ENCODE results near the gene TREML2. TPM values are rescaled to one million over a fixed set of nuclear protein-coding genes. Genes with fewer than 3 reads are reported as not detected.

TREML2 gene
- polyA plus RNA-seq, 1 donor from 2014 or later, result 12.4 TPM

DNA sequence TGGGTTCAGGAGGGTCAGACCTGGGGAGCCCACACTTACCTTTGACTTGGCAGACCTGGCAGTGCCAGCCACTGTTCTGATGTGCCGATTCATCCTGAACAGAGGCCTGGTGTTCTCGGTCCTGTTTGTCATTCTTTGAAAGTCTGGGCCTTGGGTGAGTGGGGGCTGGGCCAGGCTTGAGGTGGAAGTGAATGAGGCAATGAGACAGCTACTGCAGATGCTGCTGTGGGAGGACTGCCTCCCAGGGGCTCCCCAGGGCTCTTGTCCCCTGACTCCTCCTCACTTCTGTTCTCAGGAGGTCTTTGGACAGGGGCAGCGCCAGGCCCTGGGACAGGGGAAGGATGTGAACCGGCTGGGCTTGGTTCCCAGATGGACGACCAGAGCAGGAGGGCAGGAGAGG, 21.6 kb upstream of the TREML2 start:
- Mint-ChIP-seq H3K4me1 (no peaks in the 10 kb centered on the region), H3K27ac (no peak overlapping the region), H3K27me3 (no peaks in the 10 kb centered on the region), H3K36me3 (peaks cover 4% of the 10 kb centered on the region), H3K4me3 (no peak overlapping the region), H3K9me3 (peaks cover 0 to 6% (median 2%) of the 10 kb centered on the region in 3 donors)

DNA sequence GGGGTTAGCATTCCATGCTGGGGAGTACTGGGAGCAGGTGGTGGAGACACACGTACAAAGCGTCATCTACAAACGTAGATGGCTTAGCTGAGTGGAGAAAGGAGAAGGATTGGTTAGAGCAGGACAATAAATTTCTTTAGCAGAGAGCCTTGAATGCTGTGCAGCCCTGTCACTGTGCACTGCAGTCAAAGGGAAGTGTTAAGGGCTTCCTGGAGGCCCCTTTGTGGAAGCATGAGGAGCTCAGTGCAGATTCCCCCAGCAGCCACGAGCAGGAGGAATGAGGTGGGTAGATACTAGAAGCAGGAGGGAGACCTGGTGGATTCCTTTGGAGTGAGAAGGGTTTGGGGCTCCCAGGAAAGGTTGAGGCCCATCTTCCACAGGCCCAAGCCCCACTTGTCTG, 21.1 kb upstream of the TREML2 start:
- no peak overlapping the region for H3K27ac Mint-ChIP-seq
- peaks cover 4% of the 10 kb centered on the region for H3K36me3 Mint-ChIP-seq
- H3K9me3 Mint-ChIP-seq, result peaks cover 0 to 6% (median 2%) of the 10 kb centered on the region in 3 donors
- no peaks in the 10 kb centered on the region for H3K4me1 Mint-ChIP-seq
- H3K27me3 Mint-ChIP-seq, result no peaks in the 10 kb centered on the region
- H3K4me3 Mint-ChIP-seq, result no peak overlapping the region

DNA sequence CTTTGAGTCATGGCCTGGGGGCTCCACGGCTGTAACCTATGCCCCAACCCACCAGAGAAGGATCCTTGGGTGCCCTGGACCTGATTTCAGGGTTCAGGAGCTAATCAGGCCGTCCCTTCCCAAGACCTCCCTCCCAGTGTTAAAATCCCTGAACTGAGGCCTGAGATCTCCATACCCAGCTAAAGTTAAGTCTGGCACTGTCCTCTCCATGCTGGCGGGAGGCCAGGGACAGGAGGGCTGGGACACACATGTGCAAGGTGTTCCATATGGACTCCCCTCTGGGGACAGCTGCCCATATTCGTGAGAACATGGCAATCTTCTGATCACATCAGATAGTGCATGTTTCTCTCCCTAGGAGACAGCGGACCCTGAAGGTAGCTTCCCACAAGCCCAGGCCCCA, 15.7 kb upstream of the TREML2 start:
- H3K4me1 Mint-ChIP-seq, result peaks cover 0 to 2% (median 0%) of the 10 kb centered on the region in 3 donors
- H3K27ac Mint-ChIP-seq, result no peak overlapping the region
- H3K36me3 Mint-ChIP-seq, result peaks cover 2% of the 10 kb centered on the region
- peaks cover 2% of the 10 kb centered on the region for H3K27me3 Mint-ChIP-seq
- peaks cover 2 to 17% (median 8%) of the 10 kb centered on the region in 3 donors for H3K9me3 Mint-ChIP-seq
- no peak overlapping the region for H3K4me3 Mint-ChIP-seq

DNA sequence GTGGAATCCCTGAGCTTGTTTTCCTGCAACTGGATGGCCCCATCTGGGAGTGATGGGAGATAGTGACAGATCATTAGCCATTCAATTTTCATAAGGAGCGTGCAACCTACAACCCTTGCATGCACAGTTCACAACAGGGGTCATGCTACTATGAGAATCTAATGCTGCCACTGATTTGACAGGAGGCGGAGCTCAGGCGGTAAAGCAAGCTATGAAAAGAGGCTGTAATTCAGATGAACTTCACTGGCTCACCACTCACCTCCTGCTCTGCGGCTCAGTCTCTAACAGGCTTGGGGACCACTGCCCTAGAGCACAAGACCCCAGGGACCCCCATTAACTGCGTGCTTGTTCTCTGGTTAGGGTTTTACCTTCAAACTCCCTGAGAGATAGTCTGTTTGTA, 14.8 kb upstream of the TREML2 start:
- peaks cover 0 to 2% (median 2%) of the 10 kb centered on the region in 3 donors for H3K4me1 Mint-ChIP-seq
- no peak overlapping the region for H3K27ac Mint-ChIP-seq
- peaks cover 2 to 15% (median 8%) of the 10 kb centered on the region in 3 donors for H3K9me3 Mint-ChIP-seq
- peaks cover 2% of the 10 kb centered on the region for H3K27me3 Mint-ChIP-seq
- peaks cover 2% of the 10 kb centered on the region for H3K36me3 Mint-ChIP-seq
- no peak overlapping the region for H3K4me3 Mint-ChIP-seq

DNA sequence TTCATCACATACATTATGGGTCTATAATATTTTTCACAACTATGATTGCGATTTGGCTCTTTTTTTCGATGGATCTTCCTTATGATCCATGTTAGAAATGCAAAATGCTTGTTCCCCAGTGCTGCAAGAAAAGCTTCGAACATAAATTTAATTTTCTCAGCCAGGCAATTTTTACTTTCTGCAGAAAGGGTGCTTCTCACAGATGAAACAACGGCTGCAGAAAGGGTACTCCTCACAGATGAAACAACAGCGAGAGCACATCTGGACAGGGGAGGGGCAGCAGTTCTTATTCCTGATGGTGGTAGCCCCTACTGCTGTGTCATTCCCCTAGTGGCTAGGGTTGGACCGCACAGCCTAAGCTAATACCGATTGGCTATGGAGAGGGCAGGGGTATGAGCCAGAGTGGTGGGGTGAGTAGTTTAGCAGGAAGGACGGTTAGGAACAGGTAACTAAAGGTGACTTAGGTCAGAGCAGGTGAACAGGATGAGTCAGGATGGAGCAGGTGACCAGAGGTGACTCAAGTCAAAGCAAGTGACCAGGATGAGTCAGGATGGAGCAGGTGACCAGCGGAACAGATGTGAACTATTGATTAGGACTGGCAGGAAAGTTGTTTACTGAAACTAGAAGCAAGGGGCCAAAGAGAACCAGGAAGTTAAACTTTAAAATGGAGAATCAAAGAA, 13.8 kb upstream of the TREML2 start:
- Mint-ChIP-seq H3K36me3 (peaks cover 2% of the 10 kb centered on the region), H3K27me3 (peaks cover 2% of the 10 kb centered on the region), H3K4me1 (peaks cover 4 to 11% (median 6%) of the 10 kb centered on the region in 3 donors), H3K4me3 (peak overlapping the region in 1 of 4 donors; percentile 30), H3K9me3 (peaks cover 2 to 12% (median 8%) of the 10 kb centered on the region in 3 donors), H3K27ac (no peak overlapping the region)

DNA sequence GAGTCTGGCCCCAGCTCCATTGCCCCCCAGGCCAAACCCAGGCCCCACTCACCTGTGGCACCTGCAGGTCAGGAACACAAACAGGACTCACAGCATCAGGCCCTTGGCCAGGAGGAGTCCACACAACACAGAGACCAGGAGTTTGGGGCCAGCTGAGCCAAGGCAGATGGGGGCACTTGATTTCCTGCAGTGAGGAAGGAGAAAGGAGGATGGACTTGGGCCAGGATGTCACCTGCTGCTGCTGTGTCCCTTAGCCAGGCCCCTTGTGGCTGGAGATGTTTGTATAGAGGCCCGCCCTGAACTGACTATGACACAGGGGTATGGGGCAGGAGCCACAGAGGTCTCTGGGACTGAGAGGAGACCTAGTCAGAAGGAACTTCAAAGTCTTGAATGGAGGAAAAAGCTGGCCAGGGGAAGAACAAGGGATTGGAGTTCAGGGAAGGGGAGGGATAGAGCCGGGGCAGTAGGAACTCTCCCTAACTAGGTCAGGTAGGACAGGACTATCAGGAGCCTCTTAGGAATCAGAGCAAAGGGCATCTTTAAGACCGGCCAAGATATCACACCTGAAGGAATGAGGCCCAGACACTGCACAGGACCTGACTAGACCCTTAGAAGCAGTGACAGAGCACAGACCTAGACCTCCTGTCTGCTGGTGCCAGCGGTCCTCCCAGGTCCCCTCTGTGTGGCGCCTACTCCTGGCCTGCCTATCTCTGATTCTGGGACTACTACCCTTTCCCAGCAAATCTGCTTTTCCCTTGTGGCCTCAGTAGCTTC, 8.8 kb upstream of the TREML2 start:
- peaks cover 3 to 14% (median 6%) of the 10 kb centered on the region in 3 donors for H3K9me3 Mint-ChIP-seq
- H3K27ac Mint-ChIP-seq, result peak overlapping the region in 2 of 3 donors; percentile 16 to 65
- peaks cover 13 to 27% (median 23%) of the 10 kb centered on the region in 3 donors for H3K4me1 Mint-ChIP-seq
- H3K27me3 Mint-ChIP-seq, result peaks cover 2% of the 10 kb centered on the region
- peak overlapping the region in 2 of 4 donors; percentile 34 to 66 for H3K4me3 Mint-ChIP-seq
- peaks cover 3% of the 10 kb centered on the region for H3K36me3 Mint-ChIP-seq

DNA sequence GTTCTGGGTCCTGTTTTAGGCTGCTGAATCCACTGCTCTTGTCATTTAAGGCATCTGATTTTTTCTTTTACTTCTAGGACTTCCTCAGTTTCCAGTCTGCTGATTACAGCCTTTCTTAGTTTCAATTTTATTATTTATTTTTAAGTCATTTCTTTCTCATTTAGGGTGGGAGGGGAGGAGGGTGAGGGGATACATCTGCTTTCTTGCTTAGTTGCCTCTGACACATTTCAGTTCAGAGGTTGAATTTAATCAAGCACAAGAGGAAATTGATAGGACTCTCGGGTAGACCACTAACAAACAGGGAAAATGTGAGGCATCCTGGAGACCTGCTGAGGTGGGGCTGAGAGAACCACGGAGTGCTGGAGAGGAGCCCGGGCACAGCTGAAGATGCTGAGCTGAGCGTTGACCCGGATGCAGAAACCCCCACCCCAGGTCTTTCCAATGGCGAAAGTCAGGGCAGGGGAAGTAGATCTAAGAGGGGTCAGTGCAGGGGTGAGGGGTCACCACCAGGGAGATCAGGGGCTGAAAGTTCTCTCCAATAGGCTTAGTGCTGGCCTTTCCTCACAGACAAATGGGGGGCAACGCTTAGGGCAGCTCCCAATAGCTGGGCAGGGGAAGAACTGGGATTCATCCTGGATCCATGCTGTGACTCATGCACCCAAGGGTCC, 7.6 kb upstream of the TREML2 start:
- Mint-ChIP-seq H3K4me1 (peaks cover 13 to 32% (median 23%) of the 10 kb centered on the region in 3 donors), H3K4me3 (peak overlapping the region in 3 of 4 donors; percentile 29 to 81 (median 50)), H3K27ac (peak overlapping the region; percentile 16 to 65 (median 65)), H3K36me3 (peaks cover 1% of the 10 kb centered on the region), H3K27me3 (no peaks in the 10 kb centered on the region), H3K9me3 (peaks cover 2 to 6% (median 4%) of the 10 kb centered on the region in 3 donors)

DNA sequence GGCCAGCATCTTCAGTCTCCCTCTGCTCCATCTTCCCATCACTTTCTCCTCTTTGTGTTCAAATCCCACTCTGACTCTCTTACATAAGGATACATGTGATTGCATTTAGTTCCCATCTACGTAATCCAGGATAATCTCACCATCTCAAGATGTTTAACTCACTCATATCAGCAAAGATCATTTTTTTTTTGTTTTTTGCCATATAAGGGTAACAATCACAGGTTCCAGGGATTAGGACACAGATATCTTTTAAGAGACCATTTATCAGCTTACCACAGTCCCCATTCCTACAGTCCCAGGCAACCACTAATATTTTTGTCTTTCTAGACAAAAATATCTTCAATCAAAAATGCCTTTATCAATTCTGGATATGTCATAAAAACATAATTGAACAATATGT, 3.2 kb upstream of the TREML2 start:
- Mint-ChIP-seq H3K27me3 (no peaks in the 10 kb centered on the region), H3K9me3 (peaks cover 2 to 6% (median 4%) of the 10 kb centered on the region in 3 donors), H3K36me3 (peaks cover 1% of the 10 kb centered on the region), H3K27ac (peak overlapping the region in 1 of 3 donors; percentile 69), H3K4me3 (no peak overlapping the region), H3K4me1 (peaks cover 35 to 47% (median 46%) of the 10 kb centered on the region in 3 donors)

DNA sequence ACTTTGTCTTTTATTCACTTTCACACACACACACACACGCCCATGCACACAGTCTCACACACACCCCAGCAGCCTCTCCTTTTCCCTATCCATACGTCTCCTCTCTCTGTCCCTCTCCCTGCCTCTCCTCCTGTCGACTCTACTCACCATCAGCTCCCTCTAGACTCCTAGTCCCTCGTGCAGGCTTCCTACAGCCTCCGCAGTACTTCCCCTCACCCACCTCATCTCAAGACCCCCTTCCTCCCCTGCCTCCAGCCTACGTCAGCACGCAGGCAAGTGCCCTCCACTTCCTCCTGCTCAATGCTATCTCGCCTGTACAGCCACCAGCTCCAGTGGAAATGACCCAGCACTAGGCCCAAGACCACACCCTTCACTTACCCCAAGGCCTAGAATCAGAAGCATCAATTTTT, 820 bp upstream of the TREML2 start:
- Mint-ChIP-seq H3K4me1 (peaks cover 35 to 51% (median 40%) of the 10 kb centered on the region in 3 donors), H3K27ac (peak overlapping the region; percentile 90 to 96 (median 93)), H3K9me3 (peaks cover 0 to 4% (median 0%) of the 10 kb centered on the region in 3 donors), H3K4me3 (peak overlapping the region; percentile 81 to 90 (median 85)), H3K27me3 (peaks cover 2% of the 10 kb centered on the region), H3K36me3 (peaks cover 9% of the 10 kb centered on the region)

DNA sequence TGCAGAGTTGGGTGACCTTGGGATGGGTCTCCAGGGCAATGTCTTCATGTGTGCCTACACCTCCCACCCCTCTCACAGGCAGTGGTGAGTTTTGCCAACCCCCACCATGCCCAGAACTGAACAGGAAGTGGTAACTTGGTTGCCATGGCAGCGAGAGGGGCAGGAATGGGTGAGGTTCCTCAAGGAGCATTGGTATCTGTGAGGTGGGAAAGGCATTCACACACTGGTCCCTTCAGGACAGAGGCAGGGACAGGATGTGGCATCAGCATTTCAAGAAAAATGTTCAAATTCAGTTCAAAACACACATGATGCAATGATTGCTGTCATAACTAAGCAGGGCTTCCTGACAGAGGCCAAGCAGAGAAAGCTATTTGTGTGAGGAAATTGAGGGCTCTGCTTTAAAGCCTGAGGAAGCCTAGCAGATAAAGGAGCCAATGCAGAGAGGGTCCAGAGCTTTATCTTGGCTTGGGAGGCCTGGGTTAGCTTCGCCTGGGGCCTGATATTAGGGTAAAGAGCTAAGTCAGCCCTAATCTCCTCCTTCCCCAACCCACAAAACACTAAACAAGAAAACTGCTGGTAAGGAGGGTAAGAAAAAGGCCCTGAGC, 551 bp downstream of the TREML2 start:
- peak overlapping the region; percentile 90 to 96 (median 93) for H3K27ac Mint-ChIP-seq
- H3K4me3 Mint-ChIP-seq, result peak overlapping the region; percentile 81 to 90 (median 85)
- peaks cover 0 to 4% (median 0%) of the 10 kb centered on the region in 3 donors for H3K9me3 Mint-ChIP-seq
- H3K27me3 Mint-ChIP-seq, result peaks cover 3% of the 10 kb centered on the region
- H3K36me3 Mint-ChIP-seq, result peaks cover 10% of the 10 kb centered on the region
- H3K4me1 Mint-ChIP-seq, result peaks cover 36 to 54% (median 46%) of the 10 kb centered on the region in 3 donors

DNA sequence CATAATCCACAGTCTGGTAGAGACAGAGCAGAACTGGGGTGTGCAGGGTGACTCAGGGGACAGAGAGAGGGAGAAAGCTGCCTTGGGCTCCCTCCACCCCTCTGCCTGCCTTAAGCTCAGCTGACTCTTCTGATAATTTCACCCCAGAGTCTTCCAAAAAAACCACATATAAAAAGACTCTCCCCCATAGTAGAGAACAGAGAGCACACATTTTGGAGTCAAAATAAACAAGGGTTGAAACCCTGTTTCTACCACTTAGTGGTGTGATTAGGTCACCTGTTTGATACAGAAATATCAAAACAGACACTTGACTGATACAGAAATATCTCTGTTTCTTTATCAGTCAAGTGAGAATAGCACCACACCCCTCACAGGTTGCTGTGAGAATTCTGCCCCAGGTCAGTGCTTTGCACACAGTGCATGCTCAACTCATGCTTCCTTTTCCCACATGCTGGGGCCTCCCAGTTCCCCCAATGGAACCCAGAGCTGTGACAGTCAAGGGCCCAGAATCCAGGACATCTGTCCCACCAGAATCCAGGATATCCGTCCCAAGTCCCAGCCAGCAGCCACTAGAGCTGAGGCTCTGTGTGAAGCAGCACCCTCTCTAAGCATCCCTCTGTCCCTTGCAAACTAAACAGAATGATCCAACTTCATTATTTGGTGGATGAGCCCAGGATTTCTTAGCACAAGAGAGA, 1.2 kb downstream of the TREML2 start:
- Mint-ChIP-seq H3K4me1 (peaks cover 39 to 60% (median 49%) of the 10 kb centered on the region in 3 donors), H3K27me3 (peaks cover 4% of the 10 kb centered on the region), H3K36me3 (peaks cover 10% of the 10 kb centered on the region), H3K27ac (peak overlapping the region; percentile 90 to 96 (median 93)), H3K9me3 (peaks cover 0 to 1% (median 0%) of the 10 kb centered on the region in 3 donors), H3K4me3 (peak overlapping the region; percentile 81 to 90 (median 85))

DNA sequence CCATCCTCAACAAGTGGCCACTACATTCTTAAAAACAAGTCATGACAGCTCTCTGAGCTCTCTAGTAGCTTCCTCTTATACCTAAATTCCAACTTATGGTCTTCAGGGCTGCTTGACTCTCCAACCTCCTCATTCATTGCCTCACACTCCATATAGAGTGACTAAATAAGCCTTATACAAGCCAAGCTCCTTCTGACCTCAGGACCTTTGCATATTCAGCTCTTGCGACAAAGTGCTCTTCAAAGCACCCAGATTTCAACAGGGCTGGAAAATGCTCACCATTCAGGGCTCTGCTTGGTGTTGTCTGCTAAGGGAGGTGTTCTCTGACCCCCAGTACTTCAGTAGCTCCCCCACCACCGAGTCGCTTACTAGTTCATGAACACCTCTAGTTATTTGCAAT, 3.7 kb downstream of the TREML2 start:
- Mint-ChIP-seq H3K9me3 (no peaks in the 10 kb centered on the region), H3K4me1 (peaks cover 39 to 55% (median 41%) of the 10 kb centered on the region in 3 donors), H3K27ac (peak overlapping the region in 2 of 3 donors; percentile 1 to 4), H3K36me3 (peaks cover 10% of the 10 kb centered on the region), H3K27me3 (peaks cover 4% of the 10 kb centered on the region), H3K4me3 (no peak overlapping the region)

DNA sequence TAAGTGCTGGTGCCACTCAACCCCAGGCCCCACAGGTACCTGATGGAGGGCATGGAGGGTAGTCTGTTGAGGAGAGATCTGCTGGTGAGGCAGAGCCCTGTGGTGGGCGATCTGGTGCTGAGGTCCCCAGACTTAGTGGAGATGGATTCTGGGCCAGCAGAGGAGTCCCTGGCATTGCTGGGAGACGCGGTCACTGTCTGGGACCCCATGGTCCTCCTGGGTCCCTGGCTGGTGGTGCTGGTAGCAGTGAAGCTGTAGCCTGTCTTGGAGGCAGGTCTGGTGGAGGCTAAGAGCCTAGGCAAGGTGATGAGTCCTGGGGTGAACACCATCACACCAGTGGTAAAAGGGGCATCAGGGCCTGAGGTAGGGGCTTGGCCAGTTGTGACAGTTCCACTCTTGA, 6.6 kb downstream of the TREML2 start:
- Mint-ChIP-seq H3K27me3 (peaks cover 4% of the 10 kb centered on the region), H3K4me3 (no peak overlapping the region), H3K4me1 (peaks cover 14 to 29% (median 22%) of the 10 kb centered on the region in 3 donors), H3K27ac (peak overlapping the region in 1 of 3 donors; percentile 28), H3K9me3 (peaks cover 0 to 2% (median 0%) of the 10 kb centered on the region in 3 donors), H3K36me3 (peaks cover 10% of the 10 kb centered on the region)

DNA sequence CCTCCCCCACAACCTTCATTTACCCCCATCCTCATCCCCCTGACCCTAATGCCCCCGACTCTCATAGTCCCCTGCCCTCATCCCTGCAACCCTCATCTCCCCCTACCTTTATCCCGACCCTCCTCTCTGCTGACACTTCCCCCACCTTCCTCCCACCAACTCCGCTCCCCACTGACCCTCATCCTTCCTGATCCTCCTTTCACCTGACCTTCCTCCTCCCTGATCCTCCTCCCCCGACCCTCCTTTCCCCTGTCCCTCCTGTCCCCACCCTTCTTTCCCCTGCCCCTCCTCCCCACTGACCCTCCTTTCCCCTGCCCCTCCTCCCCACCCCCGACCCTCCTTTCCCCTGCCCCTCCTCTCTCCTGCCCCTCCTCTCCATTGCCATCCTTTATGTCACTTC, 7.1 kb downstream of the TREML2 start:
- H3K4me1 Mint-ChIP-seq, result peaks cover 11 to 25% (median 18%) of the 10 kb centered on the region in 3 donors
- no peak overlapping the region for H3K27ac Mint-ChIP-seq
- peaks cover 10% of the 10 kb centered on the region for H3K36me3 Mint-ChIP-seq
- peaks cover 0 to 4% (median 0%) of the 10 kb centered on the region in 3 donors for H3K9me3 Mint-ChIP-seq
- no peak overlapping the region for H3K4me3 Mint-ChIP-seq
- H3K27me3 Mint-ChIP-seq, result peaks cover 4% of the 10 kb centered on the region
